ENCODE results near the gene TRIM37.

TRIM37 gene

DNA sequence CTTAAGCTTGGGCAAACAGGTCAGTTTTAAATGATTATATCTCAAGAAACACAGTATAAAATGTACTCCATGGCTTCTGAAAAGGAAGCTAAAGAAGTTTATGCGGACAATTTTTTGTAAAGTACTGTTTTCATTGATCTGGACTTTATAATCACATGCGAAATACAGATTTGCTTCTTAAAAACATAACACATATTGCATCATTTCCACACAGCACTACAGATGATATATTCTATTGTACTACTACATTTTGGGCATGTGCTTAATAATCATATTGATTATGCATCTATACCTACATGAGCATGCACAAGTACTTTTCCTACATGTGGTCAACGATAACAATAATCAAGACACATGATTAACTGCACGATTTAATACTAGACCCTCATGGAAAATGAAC is 22.5 kb downstream of the TRIM37 start:
- no peak overlapping the region for H3K4me3 ChIP-seq (replicated peaks; ENCODE audit: insufficient read depth, low read length)
- no peaks in the 10 kb centered on the region for H3K27me3 ChIP-seq (ENCODE audit: insufficient read depth, poor library complexity, severe bottlenecking)
- TF ChIP-seq, protein P1, sequence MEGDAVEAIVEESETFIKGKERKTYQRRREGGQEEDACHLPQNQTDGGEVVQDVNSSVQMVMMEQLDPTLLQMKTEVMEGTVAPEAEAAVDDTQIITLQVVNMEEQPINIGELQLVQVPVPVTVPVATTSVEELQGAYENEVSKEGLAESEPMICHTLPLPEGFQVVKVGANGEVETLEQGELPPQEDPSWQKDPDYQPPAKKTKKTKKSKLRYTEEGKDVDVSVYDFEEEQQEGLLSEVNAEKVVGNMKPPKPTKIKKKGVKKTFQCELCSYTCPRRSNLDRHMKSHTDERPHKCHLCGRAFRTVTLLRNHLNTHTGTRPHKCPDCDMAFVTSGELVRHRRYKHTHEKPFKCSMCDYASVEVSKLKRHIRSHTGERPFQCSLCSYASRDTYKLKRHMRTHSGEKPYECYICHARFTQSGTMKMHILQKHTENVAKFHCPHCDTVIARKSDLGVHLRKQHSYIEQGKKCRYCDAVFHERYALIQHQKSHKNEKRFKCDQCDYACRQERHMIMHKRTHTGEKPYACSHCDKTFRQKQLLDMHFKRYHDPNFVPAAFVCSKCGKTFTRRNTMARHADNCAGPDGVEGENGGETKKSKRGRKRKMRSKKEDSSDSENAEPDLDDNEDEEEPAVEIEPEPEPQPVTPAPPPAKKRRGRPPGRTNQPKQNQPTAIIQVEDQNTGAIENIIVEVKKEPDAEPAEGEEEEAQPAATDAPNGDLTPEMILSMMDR (IDR thresholded peaks at IDR 0.05; ENCODE audit: insufficient read depth, low read length), result no peak
- TF ChIP-seq POLR2AphosphoS5 (IDR thresholded peaks at IDR 0.05; ENCODE audit: low read depth), result no peak
- no peak for DNase-seq (ENCODE audit: low read depth in 1 of 2, low spot score in 1 of 2)
- no peak overlapping the region for H3K27ac ChIP-seq (replicated peaks)

DNA sequence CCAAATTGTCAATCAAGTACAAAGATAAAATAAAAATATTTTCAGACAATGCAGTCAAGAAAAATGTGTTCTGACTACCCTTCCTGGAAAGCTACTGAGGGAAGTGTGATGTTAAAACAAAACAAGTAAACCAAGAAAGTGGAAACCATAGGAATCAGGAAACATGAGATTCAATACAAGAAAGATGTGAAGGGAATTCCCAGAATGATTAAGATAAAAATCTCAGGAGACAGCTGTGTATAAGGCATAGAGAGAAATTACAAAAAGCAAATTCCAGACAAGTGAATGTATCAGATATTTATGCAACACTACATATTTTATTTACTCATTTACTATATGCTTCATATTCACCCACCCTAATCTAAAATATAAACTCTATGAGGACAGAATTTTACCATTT is 32.2 kb downstream of the TRIM37 start:
- no peaks in the 10 kb centered on the region for H3K27me3 ChIP-seq (ENCODE audit: insufficient read depth, poor library complexity, severe bottlenecking)
- TF ChIP-seq GABPA (IDR thresholded peaks at IDR 0.05; ENCODE audit: low read depth), result no peak
- TF ChIP-seq, protein P2, sequence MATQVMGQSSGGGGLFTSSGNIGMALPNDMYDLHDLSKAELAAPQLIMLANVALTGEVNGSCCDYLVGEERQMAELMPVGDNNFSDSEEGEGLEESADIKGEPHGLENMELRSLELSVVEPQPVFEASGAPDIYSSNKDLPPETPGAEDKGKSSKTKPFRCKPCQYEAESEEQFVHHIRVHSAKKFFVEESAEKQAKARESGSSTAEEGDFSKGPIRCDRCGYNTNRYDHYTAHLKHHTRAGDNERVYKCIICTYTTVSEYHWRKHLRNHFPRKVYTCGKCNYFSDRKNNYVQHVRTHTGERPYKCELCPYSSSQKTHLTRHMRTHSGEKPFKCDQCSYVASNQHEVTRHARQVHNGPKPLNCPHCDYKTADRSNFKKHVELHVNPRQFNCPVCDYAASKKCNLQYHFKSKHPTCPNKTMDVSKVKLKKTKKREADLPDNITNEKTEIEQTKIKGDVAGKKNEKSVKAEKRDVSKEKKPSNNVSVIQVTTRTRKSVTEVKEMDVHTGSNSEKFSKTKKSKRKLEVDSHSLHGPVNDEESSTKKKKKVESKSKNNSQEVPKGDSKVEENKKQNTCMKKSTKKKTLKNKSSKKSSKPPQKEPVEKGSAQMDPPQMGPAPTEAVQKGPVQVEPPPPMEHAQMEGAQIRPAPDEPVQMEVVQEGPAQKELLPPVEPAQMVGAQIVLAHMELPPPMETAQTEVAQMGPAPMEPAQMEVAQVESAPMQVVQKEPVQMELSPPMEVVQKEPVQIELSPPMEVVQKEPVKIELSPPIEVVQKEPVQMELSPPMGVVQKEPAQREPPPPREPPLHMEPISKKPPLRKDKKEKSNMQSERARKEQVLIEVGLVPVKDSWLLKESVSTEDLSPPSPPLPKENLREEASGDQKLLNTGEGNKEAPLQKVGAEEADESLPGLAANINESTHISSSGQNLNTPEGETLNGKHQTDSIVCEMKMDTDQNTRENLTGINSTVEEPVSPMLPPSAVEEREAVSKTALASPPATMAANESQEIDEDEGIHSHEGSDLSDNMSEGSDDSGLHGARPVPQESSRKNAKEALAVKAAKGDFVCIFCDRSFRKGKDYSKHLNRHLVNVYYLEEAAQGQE (IDR thresholded peaks at IDR 0.05; ENCODE audit: insufficient replicate concordance, low read depth), result no peak
- no peak for TF ChIP-seq SPI1 (IDR thresholded peaks at IDR 0.05; ENCODE audit: borderline replicate concordance, low read depth)
- TF ChIP-seq POLR2AphosphoS5 (IDR thresholded peaks at IDR 0.05; ENCODE audit: low read depth), result no peak
- TF ChIP-seq, protein P1 (IDR thresholded peaks at IDR 0.05; ENCODE audit: insufficient read depth, low read length), result no peak
- no peak for DNase-seq (ENCODE audit: low read depth in 1 of 2, low spot score in 1 of 2)
- H3K27ac ChIP-seq (replicated peaks), result no peak overlapping the region
- no peak overlapping the region for H3K4me3 ChIP-seq (replicated peaks; ENCODE audit: insufficient read depth, low read length)

DNA sequence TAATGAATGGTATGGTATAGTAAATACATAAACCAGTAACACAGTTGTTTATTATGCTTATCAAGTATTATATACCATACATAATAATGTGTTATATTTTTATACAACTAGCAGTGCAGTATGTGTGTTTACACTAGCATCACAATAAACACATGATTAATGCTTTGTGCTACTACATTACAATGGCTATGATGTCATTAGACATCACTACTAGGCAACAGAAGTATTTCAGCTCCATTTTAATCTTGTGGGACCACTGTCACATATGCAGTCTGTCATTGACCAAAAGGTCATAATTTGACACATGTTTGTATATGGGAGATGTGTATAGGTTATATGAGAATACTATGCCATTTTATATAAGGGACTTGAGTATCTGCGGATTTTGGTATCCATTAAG is 32.7 kb downstream of the TRIM37 start:
- Histone ChIP-seq H3K4me3 (replicated peaks; ENCODE audit: insufficient read depth, low read length) (no peak overlapping the region), H3K27me3 (ENCODE audit: insufficient read depth, poor library complexity, severe bottlenecking) (no peaks in the 10 kb centered on the region), H3K27ac (replicated peaks) (no peak overlapping the region)
- TF ChIP-seq, protein P2 (IDR thresholded peaks at IDR 0.05; ENCODE audit: insufficient replicate concordance, low read depth), result no peak
- TF ChIP-seq, protein P1 (IDR thresholded peaks at IDR 0.05; ENCODE audit: insufficient read depth, low read length), result no peak
- TF ChIP-seq GABPA (IDR thresholded peaks at IDR 0.05; ENCODE audit: low read depth) (no peak), POLR2AphosphoS5 (IDR thresholded peaks at IDR 0.05; ENCODE audit: low read depth) (no peak), SPI1 (IDR thresholded peaks at IDR 0.05; ENCODE audit: borderline replicate concordance, low read depth) (no peak)
- DNase-seq (ENCODE audit: low read depth in 1 of 2, low spot score in 1 of 2), result no peak

DNA sequence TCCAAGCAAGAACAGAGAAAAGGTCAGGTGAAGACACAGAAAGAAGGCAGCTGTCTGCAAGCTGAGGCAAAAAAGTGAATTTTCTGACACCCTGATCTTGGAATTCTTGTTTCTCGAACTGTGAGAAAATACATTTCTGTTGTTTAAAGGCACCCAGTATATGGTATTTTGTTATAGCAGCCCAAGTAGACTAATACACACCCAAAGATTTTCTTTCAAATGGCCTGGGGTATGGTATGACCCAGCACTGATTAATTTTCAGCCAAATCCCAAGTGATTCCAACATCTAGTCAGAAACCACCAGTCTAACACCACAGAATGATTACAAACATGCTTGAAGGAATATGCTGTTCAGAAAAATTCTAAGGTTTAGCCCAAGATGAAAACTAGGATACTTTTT is 36.8 kb downstream of the TRIM37 start:
- TF ChIP-seq POLR2AphosphoS5 (IDR thresholded peaks at IDR 0.05; ENCODE audit: low read depth) (no peak), SPI1 (IDR thresholded peaks at IDR 0.05; ENCODE audit: borderline replicate concordance, low read depth) (no peak), GABPA (IDR thresholded peaks at IDR 0.05; ENCODE audit: low read depth) (no peak)
- TF ChIP-seq, protein P1 (IDR thresholded peaks at IDR 0.05; ENCODE audit: insufficient read depth, low read length), result no peak
- TF ChIP-seq, protein P2 (IDR thresholded peaks at IDR 0.05; ENCODE audit: insufficient replicate concordance, low read depth), result no peak

More for the DNA sequence above, 36.8 kb downstream of the TRIM37 start:
- no peak overlapping the region for H3K4me3 ChIP-seq (replicated peaks; ENCODE audit: insufficient read depth, low read length)
- no peak overlapping the region for H3K27ac ChIP-seq (replicated peaks)
- DNase-seq (ENCODE audit: low read depth in 1 of 2, low spot score in 1 of 2), result no peak
- no peaks in the 10 kb centered on the region for H3K27me3 ChIP-seq (ENCODE audit: insufficient read depth, poor library complexity, severe bottlenecking)

Data from HL-60 (cell line).